SK-N-SH (cell line): Measurements from ENCODE around the gene SCGB1D2. TPM values are rescaled to one million over a fixed set of nuclear protein-coding genes. Genes with fewer than 3 reads are reported as not detected.

Experiments
- CTCF ChIA-PET: fragments of 300-600, 350-600 bp; formaldehyde crosslinking; extraction: SDS; loops from one replicate; lab custom pipeline; 2021; lab: Yijun Ruan, JAX
- POLR2A ChIA-PET: fragments of 350-600 bp; sonication (Branson Sonifier 250); formaldehyde crosslinking; extraction: SDS; loops from one replicate; lab custom pipeline; 2020; ENCODE audit warnings: antibody characterized with exemption, inconsistent platforms; lab: Yijun Ruan, JAX
- DNase-seq: peaks from one replicate; pipeline ENCODE4 v3.0.0; 2012
- H2AFZ ChIP-seq: fragments of 200-600 bp; sonication (generic); 2 replicates; pipeline ENCODE4 v1.8.1; 2016; ENCODE audit warnings: antibody characterized with exemption, mild to moderate bottlenecking, low read depth
- H3F3A ChIP-seq: fragments of 200-600 bp; sonication (generic); replicated peaks from 2 replicates; pipeline ENCODE3; 2016; ENCODE audit warnings: antibody characterized with exemption, mild to moderate bottlenecking; ENCODE audit not compliant: insufficient read depth
- H3K27ac ChIP-seq, 2 experiments: fragments of 200-500 bp in 1 of 2; fragments of 200-600 bp in 1 of 2; sonication (Bioruptor generic) in 1 of 2; sonication (generic), shearing (Covaris generic) in 1 of 2; 2 replicates each; pipeline versions ENCODE4 v1.5.1 to v1.6.1; 2014 to 2016; ENCODE audit warnings: low read depth in 2 of 2, inconsistent platforms in 1 of 2, low read length in 1 of 2, mild to moderate bottlenecking in 1 of 2, mixed read lengths in 1 of 2
- H3K27me3 ChIP-seq: fragments of 200-600 bp; sonication (generic), shearing (Covaris generic); 2 replicates; pipeline ENCODE4 v1.6.1; 2016; ENCODE audit warnings: mixed run types; ENCODE audit not compliant: insufficient read depth
- H3K36me3 ChIP-seq, 2 experiments: fragments of 200-500 bp in 1 of 2; fragments of 200-600 bp in 1 of 2; sonication (Bioruptor generic) in 1 of 2; sonication (generic) in 1 of 2; replicated peaks in 1 of 2; 2 replicates each; pipeline versions ENCODE3 to v1.5.1; 2014 to 2016; ENCODE audit warnings: low read length in 1 of 2, mild to moderate bottlenecking in 1 of 2; ENCODE audit not compliant: insufficient read depth in 2 of 2, control insufficient read depth in 1 of 2
- H3K4me1 ChIP-seq, 2 experiments: fragments of 200-500 bp in 1 of 2; fragments of 200-600 bp in 1 of 2; sonication (Bioruptor generic) in 1 of 2; sonication (generic), shearing (Covaris generic) in 1 of 2; 2 replicates each; pipeline versions ENCODE4 v1.5.1 to v1.6.1; 2014 to 2016; ENCODE audit warnings: low read depth in 1 of 2, low read length in 1 of 2, mixed run types in 1 of 2; ENCODE audit not compliant: insufficient read depth in 2 of 2, control insufficient read depth in 1 of 2
- H3K4me2 ChIP-seq: fragments of 200-600 bp; sonication (generic), shearing (Covaris generic); 2 replicates; pipeline ENCODE4 v1.6.1; 2017; ENCODE audit warnings: mixed run types
- H3K4me3 ChIP-seq, 2 experiments: fragments of 200-500 bp in 1 of 2; fragments of 200-600 bp in 1 of 2; sonication (Bioruptor generic) in 1 of 2; sonication (generic), shearing (Covaris generic) in 1 of 2; 2 replicates each; pipeline versions ENCODE4 v1.5.1 to v1.8.1; 2014 to 2016; ENCODE audit warnings: low read depth in 2 of 2, inconsistent platforms in 1 of 2, low read length in 1 of 2, mild to moderate bottlenecking in 1 of 2, mixed read lengths in 1 of 2, moderate library complexity in 1 of 2
- H3K79me2 ChIP-seq: fragments of 200-600 bp; sonication (generic); 2 replicates; pipeline ENCODE4 v1.8.1; 2017; ENCODE audit warnings: mild to moderate bottlenecking; ENCODE audit not compliant: insufficient read depth
- H3K9ac ChIP-seq: fragments of 200-600 bp; sonication (generic); 2 replicates; pipeline ENCODE4 v1.6.1; 2017; ENCODE audit warnings: mixed run types
- H3K9me2 ChIP-seq: fragments of 200-600 bp; sonication (generic); 2 replicates; pipeline ENCODE4 v1.6.1; 2017; ENCODE audit warnings: mixed run types
- H3K9me3 ChIP-seq: fragments of 200-600 bp; sonication (generic); 2 replicates; pipeline ENCODE4 v1.6.1; 2017; ENCODE audit warnings: mixed run types, mild to moderate bottlenecking, moderate library complexity
- H4K20me1 ChIP-seq: fragments of 200-600 bp; sonication (generic); 2 replicates; pipeline ENCODE4 v1.6.1; 2017; ENCODE audit warnings: mild to moderate bottlenecking, mixed run types; ENCODE audit not compliant: insufficient read depth
- CTCF ChIP-seq: fragments of 200-600 bp; sonication (generic); IDR thresholded peaks from 2 replicates; pipeline ENCODE4 v1.6.1; 2017; ENCODE audit warnings: antibody characterized with exemption, mild to moderate bottlenecking, moderate library complexity
- EZH2phosphoT487 ChIP-seq: fragments of 200-600 bp; sonication (generic); IDR thresholded peaks from 2 replicates; pipeline ENCODE4 v1.6.1; 2017; ENCODE audit warnings: low read depth, mixed run types, mild to moderate bottlenecking, antibody characterized with exemption, moderate library complexity, borderline replicate concordance
- FOSL2 ChIP-seq: IDR thresholded peaks from 2 replicates; pipeline ENCODE4 v1.4.0; 2012; ENCODE audit warnings: low read depth, mild to moderate bottlenecking, moderate library complexity, borderline replicate concordance
- FOXM1 ChIP-seq: IDR thresholded peaks from 2 replicates; pipeline ENCODE4 v1.4.0; 2012; ENCODE audit warnings: low read depth, mild to moderate bottlenecking
- GATA2 ChIP-seq: sonication (generic); formaldehyde crosslinking; IDR thresholded peaks from 2 replicates; pipeline ENCODE4 v1.5.0; 2020; ENCODE audit warnings: mild to moderate bottlenecking, missing genetic modification reagents
- MEF2A ChIP-seq: IDR thresholded peaks from 2 replicates; pipeline ENCODE4 v1.4.0; 2012; ENCODE audit warnings: low read depth, borderline replicate concordance
- NFIC ChIP-seq: IDR thresholded peaks from 2 replicates; pipeline ENCODE4 v1.4.0; 2012; ENCODE audit warnings: borderline replicate concordance
- POLR2AphosphoS5 ChIP-seq: IDR thresholded peaks from 2 replicates; pipeline ENCODE4 v1.6.1; 2012; ENCODE audit warnings: low read depth, low read length
- RAD21 ChIP-seq: IDR thresholded peaks from 2 replicates; pipeline ENCODE4 v1.6.1; 2012; ENCODE audit warnings: mild to moderate bottlenecking, low read length
- RXRA ChIP-seq: IDR thresholded peaks from 2 replicates; pipeline ENCODE4 v1.4.0; 2012; ENCODE audit warnings: low read depth, mild to moderate bottlenecking, borderline replicate concordance
- SMC3 ChIP-seq: IDR thresholded peaks from 2 replicates; pipeline ENCODE4 v1.6.1; 2012; ENCODE audit warnings: low read depth, low read length, improper control_type of control experiment
- TEAD4 ChIP-seq: IDR thresholded peaks from 2 replicates; pipeline ENCODE4 v1.4.0; 2012; ENCODE audit warnings: mild to moderate bottlenecking, borderline replicate concordance; ENCODE audit not compliant: insufficient read depth
- USF1 ChIP-seq: IDR thresholded peaks from 2 replicates; pipeline ENCODE4 v1.4.0; 2012; ENCODE audit warnings: low read depth, borderline replicate concordance
- USF2 ChIP-seq: fragments of 150-350 bp; IDR thresholded peaks from 2 replicates; pipeline ENCODE4 v1.6.1; 2017; ENCODE audit warnings: antibody characterized with exemption, low read length, low read depth, borderline replicate concordance
- YY1 ChIP-seq: IDR thresholded peaks from 2 replicates; pipeline ENCODE4 v1.4.0; 2012; ENCODE audit warnings: low read depth, mild to moderate bottlenecking
- WGBS: methylation state at CpG from one replicate; pipeline ENCODE4 v1.1.6; 2017; ENCODE audit warnings: low lambda C conversion rate; 5-methylcytosine and 5-hydroxymethylcytosine counted together
- polyA plus RNA-seq, 3 experiments: library from polyadenylated mRNA; depleted of rRNA; stranded (reverse); fragments of >200 nt; gene quantifications; 2 replicates each; pipeline ENCODE4 v1.2.3, GENCODE V29; 2012

Gene SCGB1D2
- polyA plus RNA-seq, 1 of the 3 experiments (the other 2 are of a cell fraction): not detected

GRCh38 chr11:62217191-62217748, 24.8 kb upstream of the SCGB1D2 start:
- H4K20me1 ChIP-seq: no peaks in the 10 kb centered on the region
- H3K36me3 ChIP-seq: no peaks in the 10 kb centered on the region
- 28% methylated on average over 5 of the region's 5 CpGs for WGBS
- POLR2A ChIA-PET: no interaction called here
- no peak overlapping the region for H3K4me3 ChIP-seq
- H3K27ac ChIP-seq: no peak overlapping the region
- H2AFZ ChIP-seq: no peak overlapping the region
- no peaks in the 10 kb centered on the region for H3K4me1 ChIP-seq
- no peak overlapping the region for H3K9ac ChIP-seq
- no peak for DNase-seq
- TF ChIP-seq USF1 (no peak), YY1 (no peak), RAD21 (peak; percentile 66), NFIC (no peak), SMC3 (peak; percentile 45), EZH2phosphoT487 (no peak), CTCF (peak; percentile 53)
- H3K9me3 ChIP-seq: no peaks in the 10 kb centered on the region
- H3K79me2 ChIP-seq: no peaks in the 10 kb centered on the region
- no peak overlapping the region for H3K4me2 ChIP-seq
- no peaks in the 10 kb centered on the region; the same call in 1 of the 2 replicates for H3K27me3 ChIP-seq
- H3K9me2 ChIP-seq: no peaks in the 10 kb centered on the region
- H3F3A ChIP-seq: no peaks in the 10 kb centered on the region
- CTCF ChIA-PET: interaction anchor here (0.7 to 2.3 kb wide), 18 partner anchors 9 to 163 kb away, joined by 3 to 12 read pairs (median 4); partner anchors contain the start of genes SCGB1D2 and SCGB2A1

DNA sequence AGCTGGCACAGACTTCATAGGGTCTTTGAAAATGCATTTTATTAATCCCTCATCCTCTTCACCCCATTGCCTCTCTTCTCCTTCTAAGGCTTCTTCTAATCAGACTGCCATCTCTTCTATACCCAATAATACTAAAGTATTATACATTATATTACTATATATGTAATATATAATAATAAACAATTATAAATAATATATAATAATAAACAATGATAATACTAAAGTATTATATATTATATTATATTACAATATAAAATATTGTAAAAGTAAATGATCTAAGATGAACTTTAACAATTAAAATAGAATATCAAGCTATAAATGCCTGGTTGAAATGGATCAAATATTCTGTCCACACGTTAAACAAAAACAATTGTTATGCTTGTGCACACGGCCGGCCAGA, 20.5 kb upstream of the SCGB1D2 start:
- Histone ChIP-seq H3F3A (no peaks in the 10 kb centered on the region), H2AFZ (no peak overlapping the region), H3K4me1 (no peaks in the 10 kb centered on the region), H3K27ac (no peak overlapping the region), H3K9me2 (no peaks in the 10 kb centered on the region), H3K4me3 (no peak overlapping the region), H3K27me3 (no peaks in the 10 kb centered on the region; the same call in 1 of the 2 replicates), H4K20me1 (no peaks in the 10 kb centered on the region), H3K9ac (no peak overlapping the region), H3K9me3 (no peaks in the 10 kb centered on the region), H3K4me2 (no peak overlapping the region), H3K36me3 (no peaks in the 10 kb centered on the region), H3K79me2 (no peaks in the 10 kb centered on the region)
- CTCF ChIA-PET: interaction anchor here (1.0 to 1.6 kb wide), 4 partner anchors 12 to 157 kb away, joined by 3 read pairs; no protein-coding TSS in a partner anchor
- TF ChIP-seq FOXM1: no peak
- TF ChIP-seq NFIC: no peak
- POLR2A ChIA-PET: no interaction called here
- no peak for DNase-seq
- WGBS: 17% methylated on average over 3 of the region's 3 CpGs

DNA sequence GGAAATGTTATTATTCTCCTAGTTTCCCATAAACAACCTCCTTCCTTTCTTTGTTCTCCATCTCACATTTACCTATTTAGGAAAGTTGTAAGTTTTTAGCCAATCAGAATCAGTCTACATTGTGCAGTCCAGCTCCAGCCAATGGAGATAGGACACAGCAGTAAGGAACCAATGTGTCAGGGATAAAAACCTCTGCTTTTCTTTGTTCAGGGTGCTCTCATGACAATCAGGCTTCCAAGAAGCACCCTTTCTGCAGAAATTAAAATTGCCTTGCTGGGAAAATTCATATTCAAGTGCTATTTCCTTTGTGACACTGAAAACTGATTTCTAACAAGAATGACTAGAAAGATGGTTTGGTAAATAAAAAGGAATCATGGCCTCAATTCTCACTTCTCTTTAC, 18.9 kb upstream of the SCGB1D2 start:
- no peaks in the 10 kb centered on the region for H3K36me3 ChIP-seq
- no peak overlapping the region for H3K9ac ChIP-seq
- CTCF ChIA-PET: interaction anchor here (0.8 to 1.6 kb wide), 2 partner anchors 14 to 88 kb away, joined by 3 to 5 read pairs; no protein-coding TSS in a partner anchor
- POLR2A ChIA-PET: no interaction called here
- no peak for DNase-seq
- no peaks in the 10 kb centered on the region for H3K27me3 ChIP-seq
- no peaks in the 10 kb centered on the region for H3K9me2 ChIP-seq
- no peak overlapping the region for H3K4me2 ChIP-seq
- H3K9me3 ChIP-seq: no peaks in the 10 kb centered on the region; the same call in 1 of the 2 replicates
- H3K4me1 ChIP-seq: no peaks in the 10 kb centered on the region
- H3K27ac ChIP-seq: no peak overlapping the region
- H2AFZ ChIP-seq: no peak overlapping the region
- no peak overlapping the region for H3K4me3 ChIP-seq
- no peaks in the 10 kb centered on the region for H4K20me1 ChIP-seq
- no peaks in the 10 kb centered on the region for H3K79me2 ChIP-seq
- no peaks in the 10 kb centered on the region for H3F3A ChIP-seq
- TF ChIP-seq MEF2A: no peak
- TF ChIP-seq POLR2AphosphoS5: no peak
- no peak for TF ChIP-seq FOSL2
- no peak for TF ChIP-seq RXRA
- TF ChIP-seq USF1: no peak
- TF ChIP-seq EZH2phosphoT487: no peak
- TF ChIP-seq TEAD4: no peak
- TF ChIP-seq USF2: no peak
- no peak for TF ChIP-seq GATA2 (CRISPR knock-in tag)
